NCI-H1694 (cell line): ENCODE data around the gene IRF4.

Experiments
- DNase-seq: peaks from one replicate; lab custom pipeline; 2025; lab: John Stamatoyannopoulos, UW

IRF4 gene

GRCh38 chr6:398558-399078, 7.1 kb downstream of the IRF4 start:
- no peak for DNase-seq

DNA sequence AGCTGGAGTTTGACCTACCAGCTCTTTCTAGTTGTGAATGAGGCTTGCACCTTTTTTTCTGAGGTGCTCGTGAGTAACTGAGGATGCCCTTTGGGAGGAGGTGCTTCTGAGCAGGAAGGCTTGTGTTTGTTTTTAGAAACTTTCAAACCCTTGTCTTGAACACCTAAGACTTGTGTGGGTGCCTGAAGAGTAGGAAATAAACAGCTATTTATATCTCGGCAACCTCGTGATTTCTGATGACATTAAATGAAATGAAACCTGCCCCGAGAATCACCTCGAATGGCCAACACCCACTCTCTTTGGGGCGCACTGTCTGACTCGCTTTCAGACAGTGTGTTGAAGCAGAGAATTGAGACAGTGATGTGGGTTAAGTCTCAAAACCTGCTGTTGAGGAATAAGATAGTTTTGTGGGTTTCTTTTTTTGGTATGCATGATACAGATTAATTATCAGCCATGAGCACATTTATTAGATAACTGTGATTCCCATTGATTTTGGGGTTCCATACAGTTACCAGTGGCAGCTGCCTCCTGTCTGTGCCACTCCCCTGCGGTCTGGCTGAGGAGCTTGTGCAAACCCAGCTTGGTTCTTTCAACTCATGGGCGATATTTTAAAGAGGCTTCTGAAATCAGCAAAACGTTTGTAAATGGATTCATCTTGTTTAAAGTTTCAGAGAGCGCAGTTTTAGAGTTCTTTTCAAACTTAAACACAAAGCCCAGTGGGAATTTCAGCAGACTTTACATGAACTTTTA, 8.4 kb downstream of the IRF4 start:
- DNase-seq, result no peak

GRCh38 chr6:400815-401214, 9.3 kb downstream of the IRF4 start:
- no peak for DNase-seq

DNA sequence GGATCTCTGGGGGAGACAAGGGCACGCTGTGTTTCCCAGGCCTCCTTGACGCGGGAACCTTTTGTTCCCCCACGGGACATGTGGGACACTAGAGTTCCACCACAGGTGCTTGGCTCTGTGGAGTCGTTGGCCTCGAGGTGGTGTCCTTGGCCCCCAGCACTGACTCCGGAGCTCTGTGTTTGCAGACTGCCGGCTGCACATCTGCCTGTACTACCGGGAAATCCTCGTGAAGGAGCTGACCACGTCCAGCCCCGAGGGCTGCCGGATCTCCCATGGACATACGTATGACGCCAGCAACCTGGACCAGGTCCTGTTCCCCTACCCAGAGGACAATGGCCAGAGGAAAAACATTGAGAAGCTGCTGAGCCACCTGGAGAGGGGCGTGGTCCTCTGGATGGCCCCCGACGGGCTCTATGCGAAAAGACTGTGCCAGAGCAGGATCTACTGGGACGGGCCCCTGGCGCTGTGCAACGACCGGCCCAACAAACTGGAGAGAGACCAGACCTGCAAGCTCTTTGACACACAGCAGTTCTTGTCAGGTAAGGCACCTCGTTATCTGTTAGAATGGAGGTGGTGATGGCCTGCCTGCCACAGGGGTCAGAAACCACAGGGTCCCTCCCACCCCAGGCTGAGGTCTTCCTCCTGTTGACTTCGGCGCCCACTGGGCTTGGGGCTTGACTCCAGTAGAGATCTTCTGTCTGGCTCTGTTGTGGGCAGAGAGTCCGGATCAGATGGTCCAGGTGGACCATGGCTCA, 9.9 kb downstream of the IRF4 start:
- no peak for DNase-seq

GRCh38 chr6:401994-402640, 10.6 kb downstream of the IRF4 start:
- DNase-seq, result no peak

DNA sequence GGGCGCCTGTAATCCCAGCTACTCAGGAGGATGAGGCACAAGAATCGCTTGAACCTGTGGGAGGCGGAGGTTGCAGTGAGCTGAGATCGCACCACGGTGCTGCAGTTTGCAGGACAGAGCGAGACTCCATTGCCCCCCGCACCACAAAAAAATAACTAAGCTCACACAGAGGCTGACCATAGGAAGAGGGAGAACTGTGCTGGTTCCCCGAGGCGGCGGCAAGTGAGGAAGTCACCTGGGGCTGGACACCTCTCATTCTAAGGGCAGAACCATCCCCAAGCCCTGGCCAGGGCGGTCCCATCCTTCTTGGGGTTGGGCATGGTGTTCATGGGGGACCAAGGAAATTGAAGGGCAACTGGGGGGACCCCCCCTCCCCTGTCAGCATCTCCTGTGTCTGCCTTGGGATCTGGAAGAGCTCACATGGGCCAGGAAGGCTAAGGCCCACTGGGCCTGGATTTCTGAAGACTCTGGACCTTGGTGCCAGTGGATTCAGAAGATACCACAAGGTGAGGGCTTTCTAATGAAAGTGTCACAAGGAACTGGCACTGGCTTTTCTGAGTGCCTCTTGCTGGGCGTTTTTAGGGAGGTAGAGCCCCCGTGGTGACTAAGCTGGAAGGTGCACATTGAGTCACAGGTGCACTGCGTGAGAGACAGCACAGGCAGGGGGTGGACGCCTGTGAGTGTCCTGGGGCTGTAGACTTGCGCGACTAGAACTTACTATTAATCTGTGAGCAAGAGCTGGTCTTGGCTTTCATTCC, 11.5 kb downstream of the IRF4 start:
- DNase-seq, result no peak

DNA sequence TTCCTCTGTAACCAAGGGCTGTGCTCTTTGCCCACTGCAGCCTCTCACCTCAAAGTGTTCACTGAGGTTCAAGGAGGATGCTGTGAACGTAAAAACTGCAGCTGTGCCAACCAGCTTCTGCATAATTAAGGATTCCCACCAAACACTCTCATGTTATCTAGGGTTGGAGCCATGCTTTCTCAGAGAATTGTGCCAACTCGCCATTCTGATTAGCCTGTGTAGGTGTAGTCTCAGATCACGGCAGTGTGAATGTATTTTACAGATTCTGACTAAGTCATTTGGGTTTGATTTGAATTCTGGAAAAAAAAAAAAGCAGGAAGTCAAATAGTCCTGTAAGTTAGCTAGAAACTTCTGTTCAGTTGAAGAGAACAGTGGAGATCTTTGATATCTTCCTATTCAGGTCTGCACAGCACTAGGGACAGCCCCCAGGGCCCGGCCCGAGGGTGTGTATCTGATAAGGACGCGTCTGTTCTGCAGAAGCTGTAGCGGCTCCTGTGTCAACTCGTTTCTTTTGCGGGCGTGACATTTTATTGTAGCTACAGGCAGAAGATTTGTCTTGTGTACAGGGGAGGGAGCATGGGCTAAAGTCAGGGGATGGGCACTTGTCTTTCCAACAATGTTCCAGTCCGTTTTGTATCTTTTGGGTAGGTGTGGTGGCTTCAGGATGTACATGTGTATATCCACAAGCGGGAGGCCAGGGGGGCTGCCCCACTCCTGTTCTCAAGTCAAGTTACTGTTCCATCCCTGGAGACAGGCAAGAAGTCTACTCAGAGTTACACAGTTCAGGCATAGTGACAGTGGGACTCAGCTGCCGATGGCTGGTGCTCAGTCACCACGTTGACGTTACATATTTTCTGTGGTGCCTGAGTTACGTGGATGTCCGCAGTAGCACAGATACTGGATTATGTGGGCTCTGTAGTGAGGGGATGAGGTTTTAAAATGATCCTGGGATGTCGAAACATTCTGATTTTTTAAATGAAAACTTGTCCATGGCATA, 12.4 kb downstream of the IRF4 start:
- DNase-seq, result no peak

DNA sequence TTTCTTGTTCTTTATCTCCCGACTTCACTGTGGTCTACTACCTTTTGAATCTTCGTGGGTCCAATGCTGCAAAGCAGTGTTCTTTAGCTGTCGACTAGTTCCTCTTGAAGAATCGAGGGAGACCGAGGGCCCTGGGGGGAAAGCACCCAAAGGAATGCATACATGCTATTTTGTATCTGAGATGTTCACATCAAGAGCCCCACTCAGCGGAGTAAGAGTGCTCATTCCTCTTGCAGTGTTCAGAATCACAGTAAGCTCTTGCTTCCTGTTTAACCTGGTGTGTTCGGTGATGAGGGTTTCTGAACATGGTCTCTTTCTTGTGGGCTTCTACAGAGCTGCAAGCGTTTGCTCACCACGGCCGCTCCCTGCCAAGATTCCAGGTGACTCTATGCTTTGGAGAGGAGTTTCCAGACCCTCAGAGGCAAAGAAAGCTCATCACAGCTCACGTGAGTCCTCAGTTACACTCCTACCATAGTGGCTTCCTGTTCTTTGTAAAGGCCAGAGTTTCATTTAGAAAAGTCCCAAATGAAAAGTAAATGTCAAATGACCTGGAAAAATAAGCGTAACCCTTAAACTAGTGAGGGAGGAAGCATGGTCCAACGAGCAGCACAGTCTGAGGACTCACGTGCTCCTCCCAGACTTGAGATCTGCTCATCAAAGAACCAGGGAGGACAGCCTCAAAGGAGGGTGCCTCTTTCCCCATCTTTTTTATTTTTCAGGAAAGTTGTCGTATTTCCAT, 13.3 kb downstream of the IRF4 start:
- DNase-seq, result no peak

GRCh38 chr6:408148-408547, 16.6 kb downstream of the IRF4 start:
- no peak for DNase-seq

DNA sequence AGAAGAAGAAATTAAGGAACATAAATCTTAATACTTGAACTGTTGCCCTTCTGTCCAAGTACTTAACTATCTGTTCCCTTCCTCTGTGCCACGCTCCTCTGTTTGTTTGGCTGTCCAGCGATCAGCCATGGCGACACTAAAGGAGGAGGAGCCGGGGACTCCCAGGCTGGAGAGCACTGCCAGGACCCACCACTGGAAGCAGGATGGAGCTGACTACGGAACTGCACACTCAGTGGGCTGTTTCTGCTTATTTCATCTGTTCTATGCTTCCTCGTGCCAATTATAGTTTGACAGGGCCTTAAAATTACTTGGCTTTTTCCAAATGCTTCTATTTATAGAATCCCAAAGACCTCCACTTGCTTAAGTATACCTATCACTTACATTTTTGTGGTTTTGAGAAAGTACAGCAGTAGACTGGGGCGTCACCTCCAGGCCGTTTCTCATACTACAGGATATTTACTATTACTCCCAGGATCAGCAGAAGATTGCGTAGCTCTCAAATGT, 17.1 kb downstream of the IRF4 start:
- DNase-seq, result no peak

- no peak for DNase-seq
Measured at GRCh38 chr6:409370-409972, 17.9 kb downstream of the IRF4 start.

DNA sequence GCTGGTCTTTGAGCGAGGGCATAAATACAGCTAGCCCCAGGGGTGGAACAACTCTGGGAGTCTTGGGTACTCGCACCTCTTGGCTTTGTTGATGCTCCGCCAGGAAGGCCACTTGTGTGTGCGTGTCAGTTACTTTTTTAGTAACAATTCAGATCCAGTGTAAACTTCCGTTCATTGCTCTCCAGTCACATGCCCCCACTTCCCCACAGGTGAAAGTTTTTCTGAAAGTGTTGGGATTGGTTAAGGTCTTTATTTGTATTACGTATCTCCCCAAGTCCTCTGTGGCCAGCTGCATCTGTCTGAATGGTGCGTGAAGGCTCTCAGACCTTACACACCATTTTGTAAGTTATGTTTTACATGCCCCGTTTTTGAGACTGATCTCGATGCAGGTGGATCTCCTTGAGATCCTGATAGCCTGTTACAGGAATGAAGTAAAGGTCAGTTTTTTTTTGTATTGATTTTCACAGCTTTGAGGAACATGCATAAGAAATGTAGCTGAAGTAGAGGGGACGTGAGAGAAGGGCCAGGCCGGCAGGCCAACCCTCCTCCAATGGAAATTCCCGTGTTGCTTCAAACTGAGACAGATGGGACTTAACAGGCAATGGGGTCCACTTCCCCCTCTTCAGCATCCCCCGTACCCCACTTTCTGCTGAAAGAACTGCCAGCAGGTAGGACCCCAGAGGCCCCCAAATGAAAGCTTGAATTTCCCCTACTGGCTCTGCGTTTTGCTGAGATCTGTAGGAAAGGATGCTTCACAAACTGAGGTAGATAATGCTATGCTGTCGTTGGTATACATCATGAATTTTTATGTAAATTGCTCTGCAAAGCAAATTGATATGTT, 19.2 kb downstream of the IRF4 start:
- no peak for DNase-seq

GRCh38 chr6:411402-412145, 20.0 kb downstream of the IRF4 start:
- no peak for DNase-seq

- no peak for DNase-seq
Measured at GRCh38 chr6:412146-412886, 20.8 kb downstream of the IRF4 start.

GRCh38 chr6:414447-414846, 22.9 kb downstream of the IRF4 start:
- DNase-seq, result no peak

GRCh38 chr6:415087-415486, 23.5 kb downstream of the IRF4 start:
- DNase-seq, result no peak

DNA sequence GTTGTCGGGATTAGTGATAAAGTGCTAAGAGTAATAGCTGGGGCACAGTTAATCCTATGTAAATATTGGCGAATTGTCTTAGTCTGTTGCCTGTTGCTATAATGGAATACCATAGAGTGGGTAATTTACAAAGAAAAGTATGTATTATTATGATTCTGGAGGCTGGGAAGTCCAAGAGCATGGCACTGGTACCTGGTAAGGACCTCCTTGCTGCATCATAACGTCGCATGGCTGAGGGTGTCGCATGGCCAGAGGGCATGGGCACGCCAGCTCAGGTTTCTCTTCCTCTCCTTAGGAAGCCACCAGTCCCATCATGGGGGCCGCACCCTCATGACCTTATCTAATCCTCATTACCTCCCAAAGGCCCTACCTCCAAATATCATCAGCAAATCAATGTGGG, 29.7 kb downstream of the IRF4 start:
- no peak for DNase-seq
